ENCODE results near the gene NAB1.

The NAB1 gene

DNA sequence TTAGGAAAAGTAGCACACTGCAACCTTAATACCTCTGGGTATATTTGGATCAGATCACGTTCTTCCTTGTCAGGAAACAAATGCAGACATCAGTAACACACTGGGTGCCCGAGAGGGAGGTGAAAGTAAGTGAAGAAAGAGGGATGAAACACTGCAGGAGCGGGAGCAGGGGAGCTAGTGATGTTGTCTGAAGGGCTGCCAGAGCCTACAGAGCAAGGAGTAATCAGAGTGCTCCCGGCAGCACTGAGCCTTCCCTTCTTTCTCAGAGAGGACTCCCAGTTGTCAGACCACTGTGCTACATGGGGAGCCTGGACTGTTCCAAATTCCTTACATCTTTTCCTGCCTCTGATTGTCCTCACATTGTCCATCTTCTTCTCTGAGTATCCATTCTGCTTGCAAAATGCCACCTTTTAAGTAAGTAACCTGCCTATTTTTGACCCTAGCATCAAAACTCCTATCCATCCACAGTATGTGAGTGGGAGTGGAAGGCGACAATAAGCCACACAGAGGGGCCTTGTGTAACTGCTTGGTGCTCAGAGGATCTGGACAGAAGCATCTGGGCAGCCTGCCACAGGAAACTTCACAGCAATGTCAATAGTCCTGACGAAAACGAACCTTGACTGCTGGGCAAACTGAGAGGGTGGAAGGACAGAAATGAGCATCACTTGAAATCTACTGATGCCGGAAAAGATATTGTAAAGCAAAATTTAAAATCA lies 10.8 kb upstream of the NAB1 start:
- DNase-seq (ENCODE audit: low read depth) = no peak

DNA sequence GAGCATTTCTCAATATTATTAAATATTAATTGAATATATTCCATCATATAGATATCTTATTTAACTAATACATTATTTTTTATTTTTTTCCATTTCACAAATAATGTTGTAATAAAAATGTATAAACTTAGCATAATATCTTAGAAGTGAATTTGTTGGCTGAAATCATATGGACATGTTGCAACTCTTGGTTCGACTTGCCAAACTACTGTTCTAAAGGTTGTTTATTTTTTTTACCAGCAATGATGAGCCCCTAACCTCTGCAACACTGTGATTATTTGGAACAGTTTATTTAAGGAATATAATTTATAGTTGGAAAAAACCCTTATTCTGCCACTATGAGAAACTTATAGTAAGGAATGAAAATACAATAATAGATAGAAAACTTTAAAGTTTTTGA lies 8.8 kb upstream of the NAB1 start:
- no peak for DNase-seq (ENCODE audit: low read depth)

DNA sequence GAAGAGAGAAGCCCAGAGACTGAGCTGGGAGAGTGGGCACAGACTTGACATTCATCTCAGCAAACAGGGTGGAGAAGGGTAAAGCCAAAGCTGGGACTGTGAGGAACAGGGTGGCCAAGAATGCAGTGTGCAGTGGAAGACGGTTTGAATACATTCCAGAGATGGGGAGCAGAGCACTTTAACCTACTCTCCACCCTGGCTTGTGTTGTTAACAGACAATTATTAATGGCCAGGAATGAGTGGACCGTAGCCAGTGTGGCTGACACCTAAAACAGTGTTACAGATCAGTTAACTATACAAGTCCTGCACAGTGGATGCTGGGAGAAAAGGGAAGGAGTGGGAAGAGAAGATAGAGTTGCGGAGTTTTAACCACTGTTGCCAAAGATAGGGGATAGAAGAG lies 7.4 kb upstream of the NAB1 start:
- no peak for DNase-seq (ENCODE audit: low read depth)

DNA sequence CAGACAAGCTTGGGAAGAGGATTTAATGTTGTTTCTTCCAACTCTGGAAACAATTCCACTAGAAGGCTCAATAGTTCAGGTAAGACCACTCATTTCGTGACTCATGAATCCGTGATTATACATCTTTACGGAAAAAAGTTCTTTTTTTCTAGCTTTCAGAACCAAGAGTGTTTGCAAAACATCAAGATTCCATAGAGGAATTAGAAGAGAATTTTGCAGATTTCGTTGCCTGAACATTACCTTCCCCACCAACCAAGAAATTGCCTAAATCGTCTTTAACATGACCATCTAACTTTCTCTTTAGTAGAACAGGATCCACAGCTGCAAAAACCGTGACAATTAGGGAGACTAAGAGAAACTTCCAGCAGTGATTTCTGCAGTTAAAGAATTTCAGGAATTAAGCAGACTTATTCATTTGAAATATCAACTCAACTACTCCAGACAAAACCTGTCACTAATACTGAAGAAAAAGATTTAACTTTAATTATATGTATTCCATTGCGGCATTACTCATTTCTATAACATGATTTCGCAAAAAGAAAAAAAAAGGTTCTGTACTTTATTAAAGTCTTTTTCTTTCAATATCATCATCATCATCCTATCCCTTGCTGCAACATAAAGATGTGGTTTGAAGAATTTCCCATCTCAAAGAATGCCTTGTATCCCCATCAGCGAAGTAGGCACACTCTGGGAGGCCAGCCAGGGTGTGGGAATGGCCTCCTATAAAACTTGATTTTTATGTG lies 1.9 kb upstream of the NAB1 start:
- no peak for DNase-seq (ENCODE audit: low read depth)

DNA sequence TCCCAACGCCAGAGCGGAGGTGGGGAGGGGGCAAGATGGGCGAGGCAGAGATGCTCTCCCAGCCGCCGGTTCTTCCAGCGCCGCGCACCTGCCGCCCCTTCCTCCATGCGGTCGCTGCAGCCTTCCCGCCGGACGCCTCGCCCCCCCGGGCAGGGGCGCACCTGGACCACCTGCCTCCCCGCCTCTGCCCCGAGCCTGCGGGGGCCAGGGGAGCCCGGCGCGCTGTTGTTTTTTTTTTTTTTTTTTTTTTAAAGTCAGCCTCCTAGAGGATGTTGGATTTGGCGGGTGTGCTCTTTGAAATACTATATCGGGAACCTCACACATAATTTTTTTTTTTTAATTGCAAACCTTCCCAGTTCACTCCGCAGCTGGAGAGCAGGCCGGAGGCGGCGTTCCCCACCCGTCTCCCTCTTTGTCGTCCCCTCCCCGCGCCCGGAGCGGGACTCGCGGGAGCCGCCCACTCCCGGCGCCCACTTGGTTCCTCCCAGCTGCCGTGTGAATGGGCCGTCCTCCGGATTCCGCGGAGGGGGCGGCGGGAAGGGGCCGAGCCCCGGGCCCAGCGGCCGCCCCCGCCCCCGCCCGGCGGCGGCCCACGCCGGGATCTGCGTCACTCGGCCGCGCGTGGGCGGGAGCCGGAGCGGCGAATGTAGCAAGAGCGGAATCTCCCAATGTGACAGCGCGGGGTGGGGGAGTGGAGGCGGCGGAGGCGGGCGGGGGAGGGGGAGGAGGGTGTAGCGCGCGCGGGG lies 421 bp upstream of the NAB1 start:
- DNase-seq (ENCODE audit: low read depth) = peak; percentile 64

DNA sequence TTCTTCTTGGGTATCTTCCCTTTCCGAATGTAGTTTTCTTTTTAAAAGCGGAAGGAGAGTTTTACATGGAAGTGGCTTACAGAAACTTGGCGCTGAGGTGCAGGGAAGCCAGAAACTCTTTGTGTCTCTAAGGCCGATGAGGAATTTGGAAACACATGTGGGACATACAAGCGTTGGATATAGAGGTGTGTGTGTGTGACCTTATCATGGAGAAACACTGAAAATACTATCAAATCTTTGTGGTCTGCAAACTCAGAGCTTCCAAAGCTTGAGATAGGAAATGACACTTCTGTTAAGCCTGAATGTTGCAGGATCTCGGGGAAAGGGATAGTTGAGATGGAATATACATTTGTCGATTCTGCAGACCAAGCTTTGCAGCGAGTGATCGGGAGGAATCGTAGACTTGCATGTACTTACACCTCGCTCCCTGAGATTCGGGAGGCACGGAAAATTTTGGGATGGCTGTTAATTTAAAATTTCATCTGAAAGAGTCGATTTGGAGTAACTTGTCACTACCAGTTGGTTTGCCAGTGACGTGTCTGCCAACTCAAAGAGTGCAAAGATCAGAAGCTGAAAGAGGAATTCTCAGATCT lies 1.0 kb downstream of the NAB1 start:
- no peak for DNase-seq (ENCODE audit: low read depth)

DNA sequence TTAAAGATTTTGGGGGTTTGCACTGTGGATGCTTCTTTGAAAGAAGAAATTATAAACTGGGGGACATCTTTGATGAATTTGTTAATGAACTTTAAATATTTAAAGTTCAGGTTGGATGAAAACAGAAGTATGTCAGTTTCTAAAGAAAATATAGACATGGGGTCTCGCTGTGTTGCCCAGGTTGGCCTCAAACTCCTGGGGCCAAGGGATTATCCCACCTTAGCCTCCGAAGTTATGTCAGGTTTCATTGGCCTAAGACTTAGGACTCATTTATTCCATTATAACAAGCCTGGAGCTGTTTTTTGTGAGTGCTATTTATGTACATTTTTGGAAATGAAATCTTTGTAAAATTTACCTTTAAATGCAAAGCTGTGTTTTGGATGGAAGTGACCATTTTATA lies 2.5 kb downstream of the NAB1 start:
- DNase-seq (ENCODE audit: low read depth) = no peak

DNA sequence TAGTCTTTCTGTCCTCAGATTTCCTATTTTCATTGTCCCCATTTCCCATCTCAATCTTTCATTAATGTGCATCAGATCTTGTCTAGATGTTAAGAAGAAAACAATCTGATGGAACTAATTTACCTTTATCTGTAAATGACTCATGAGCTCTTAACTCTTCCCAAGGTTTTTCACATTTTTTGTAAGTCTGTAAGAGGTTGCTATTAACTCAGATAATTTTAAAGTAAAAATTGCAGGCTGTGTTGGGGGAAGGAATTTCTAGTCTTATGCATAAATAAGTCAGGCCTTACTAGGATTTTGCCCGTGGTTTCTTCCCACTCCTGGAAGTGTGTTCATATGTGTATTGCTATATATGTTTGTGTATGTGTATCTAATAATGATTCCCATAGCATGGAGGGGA lies 4.3 kb downstream of the NAB1 start:
- no peak for DNase-seq (ENCODE audit: low read depth)

DNA sequence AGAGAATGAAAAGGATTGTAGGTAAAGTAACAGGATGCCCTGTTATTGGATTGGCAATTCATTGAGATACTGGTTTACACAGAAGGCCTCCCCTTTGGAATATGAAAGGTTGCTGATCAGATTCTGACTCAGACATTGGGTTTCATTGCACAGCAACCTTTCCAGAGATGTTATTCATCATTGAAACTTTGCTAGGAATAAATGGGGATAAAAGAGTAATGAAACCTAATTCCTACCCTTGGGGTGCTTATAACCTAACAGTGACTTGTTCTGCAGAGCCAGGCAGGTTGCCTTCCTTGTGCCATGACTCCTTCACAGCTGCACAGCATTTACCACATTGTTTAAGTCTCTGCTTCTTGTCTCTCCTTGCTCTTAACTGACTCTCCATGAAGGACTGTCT lies 5.0 kb downstream of the NAB1 start:
- no peak for DNase-seq (ENCODE audit: low read depth)

DNA sequence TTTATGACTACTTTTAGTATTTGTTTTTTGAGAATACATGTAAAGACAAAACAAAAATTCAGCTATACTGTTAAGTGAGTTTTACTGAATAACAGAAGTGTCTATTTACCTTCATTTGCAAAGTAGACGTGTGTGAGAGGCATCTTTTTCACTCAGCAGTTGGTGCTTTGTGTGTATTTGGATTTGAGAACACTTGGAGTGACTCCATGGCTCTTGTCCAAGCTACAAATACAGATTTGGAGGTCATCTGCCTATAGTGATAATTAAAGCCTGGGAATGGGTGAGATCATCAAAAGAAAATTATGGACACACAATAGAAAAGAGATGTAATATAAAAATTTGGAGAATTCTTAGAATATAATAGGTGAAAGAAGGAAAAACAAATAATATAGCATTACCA lies 6.2 kb downstream of the NAB1 start:
- no peak for DNase-seq (ENCODE audit: low read depth)

DNA sequence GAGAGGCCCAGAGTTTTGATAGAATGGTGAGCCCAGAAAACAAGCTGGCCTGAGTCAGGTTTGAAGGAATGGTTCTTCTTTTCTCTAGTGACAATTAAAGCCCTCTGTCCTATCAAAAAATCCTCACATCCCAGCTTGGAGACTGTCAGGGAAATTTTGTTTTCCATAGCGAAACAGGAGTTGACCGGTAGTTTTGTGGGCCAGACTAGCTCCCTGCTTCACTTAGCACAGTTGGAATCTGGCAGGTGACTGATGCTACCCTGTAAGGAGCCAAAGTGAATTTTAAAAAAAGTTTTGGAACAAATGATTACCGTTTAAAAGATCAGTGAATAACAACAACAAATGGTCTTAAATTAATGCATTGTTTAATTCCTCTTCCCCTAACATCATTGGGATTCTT lies 6.7 kb downstream of the NAB1 start:
- no peak for DNase-seq (ENCODE audit: low read depth)

DNA sequence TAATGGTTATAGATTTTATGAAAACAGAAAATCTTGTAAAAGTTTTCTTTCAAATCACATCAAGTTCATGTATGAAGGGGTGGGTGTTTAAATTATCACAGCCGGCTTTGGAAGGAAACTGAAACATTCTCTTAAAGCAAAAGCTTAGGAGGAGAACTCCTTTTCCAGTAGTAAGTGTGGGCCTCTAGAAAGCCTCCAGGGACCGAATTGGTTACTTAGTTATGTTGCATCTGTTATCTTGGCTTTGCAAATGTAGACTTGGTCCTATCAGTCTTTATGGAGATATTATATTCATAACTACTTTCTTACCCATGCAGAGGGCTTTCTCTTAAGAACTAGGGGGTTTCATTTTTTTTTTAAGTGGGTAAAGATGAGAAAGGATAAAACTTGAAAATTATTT lies 7.4 kb downstream of the NAB1 start:
- DNase-seq (ENCODE audit: low read depth) = no peak

DNA sequence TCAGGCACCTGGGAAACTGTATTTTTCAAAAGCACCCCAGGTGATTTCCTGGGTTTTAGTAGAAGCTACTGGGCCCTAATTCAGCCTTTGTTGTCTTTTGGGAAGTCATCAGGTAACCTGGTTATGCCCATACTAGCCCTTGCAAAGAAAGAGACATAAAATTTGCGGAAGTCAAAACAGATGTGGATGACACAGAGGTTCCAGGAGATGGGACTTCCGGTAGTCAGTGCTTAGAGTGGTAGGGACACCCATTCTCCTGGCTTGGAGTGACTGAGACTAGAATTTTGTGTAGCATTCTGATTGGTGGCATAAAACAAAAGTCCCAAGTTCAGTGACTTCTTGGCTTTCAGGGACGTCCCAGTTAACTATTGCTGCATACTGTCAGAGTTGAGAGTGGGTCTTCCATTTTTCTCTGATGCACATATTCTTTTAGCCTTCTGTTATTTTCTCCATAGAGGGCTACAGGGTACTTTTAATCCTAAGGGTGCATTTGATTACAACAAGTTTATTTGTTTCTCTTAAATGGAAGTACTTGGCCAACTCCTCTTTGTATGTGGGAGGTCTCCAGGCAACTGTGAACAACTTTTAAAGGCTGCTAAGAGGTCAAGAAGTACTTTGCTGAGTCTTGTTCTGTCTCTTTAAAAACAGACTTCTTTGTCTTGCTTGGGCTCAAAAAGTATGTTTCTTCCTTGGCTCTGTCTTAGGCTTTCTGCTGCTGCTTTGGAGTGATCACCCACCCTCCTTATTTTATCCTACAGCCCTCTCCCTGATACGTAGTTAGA lies 8.8 kb downstream of the NAB1 start:
- DNase-seq (ENCODE audit: low read depth) = no peak

DNA sequence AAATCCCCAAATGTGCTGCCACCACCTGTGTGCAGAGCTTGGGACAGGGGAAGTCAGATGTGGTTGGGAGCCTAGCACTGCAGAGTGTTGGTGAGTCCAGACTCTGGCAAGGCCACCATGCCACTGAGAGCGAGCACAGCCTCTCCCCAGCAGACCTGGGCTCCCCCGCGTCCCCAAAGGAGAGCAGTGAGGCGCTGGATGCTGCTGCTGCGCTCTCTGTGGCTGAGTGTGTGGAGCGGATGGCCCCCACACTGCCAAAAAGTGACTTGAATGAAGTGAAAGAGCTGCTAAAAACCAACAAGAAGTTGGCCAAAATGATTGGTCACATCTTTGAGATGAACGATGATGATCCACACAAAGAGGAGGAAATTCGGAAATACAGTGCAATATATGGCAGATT lies 10.7 kb downstream of the NAB1 start:
- no peak for DNase-seq (ENCODE audit: low read depth)

DNA sequence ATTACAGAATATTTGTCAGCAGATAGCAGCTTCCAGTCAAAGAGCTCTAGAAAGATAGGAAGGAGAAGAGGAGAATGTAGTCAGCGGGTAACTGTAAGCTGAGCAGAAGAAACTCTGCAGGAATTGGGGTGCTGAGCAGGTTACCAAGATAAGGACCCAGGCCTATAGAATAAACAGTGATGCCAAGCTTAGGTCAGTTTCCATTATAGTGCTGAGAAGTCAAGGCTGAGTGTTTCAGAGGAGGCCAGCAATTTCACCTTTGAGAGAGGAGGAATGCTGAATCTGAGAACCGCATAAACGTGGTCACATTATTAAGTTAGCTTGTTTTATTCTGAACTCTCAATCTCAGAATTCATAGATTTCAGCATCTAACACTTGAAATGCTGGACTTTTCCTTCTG lies 13.9 kb downstream of the NAB1 start:
- DNase-seq (ENCODE audit: low read depth) = no peak

DNA sequence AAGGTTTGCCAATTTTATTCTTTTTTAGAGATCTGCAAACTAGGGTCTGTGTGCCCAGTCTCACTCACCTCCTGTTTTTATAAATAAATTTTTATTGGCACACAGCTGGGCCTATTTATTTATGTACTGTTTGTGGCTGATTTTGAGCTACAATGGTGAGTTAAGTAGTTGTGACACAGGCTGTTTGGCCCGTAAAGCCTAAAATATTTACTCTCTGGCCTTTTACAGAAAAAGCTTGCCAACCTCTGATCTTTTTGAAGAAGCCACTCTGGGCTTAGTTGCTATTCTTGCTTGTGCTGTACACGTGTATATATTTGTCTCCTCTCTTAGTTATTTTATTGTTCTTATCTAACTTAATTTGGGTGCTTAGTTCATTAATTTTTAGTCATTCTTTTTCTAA lies 14.5 kb downstream of the NAB1 start:
- DNase-seq (ENCODE audit: low read depth) = no peak

DNA sequence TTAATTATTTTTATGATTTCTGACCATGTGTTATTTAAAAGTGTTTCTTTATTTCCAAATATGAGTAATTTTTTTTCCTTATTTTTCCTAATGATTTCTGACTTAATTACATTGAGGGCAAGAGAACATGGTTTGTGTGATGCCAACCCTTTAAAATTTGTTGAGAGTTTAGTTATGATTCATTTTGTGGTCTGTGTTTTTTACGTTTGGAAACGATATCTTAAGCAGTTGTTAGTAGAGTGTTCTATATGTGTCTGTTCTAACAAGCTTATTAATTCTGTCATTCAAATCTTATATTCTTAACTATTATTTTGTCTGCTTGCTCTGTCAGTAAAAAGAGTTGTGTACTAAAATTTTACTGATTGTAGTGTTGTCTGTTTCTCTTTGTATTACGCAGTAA lies 15.0 kb downstream of the NAB1 start:
- no peak for DNase-seq (ENCODE audit: low read depth)

DNA sequence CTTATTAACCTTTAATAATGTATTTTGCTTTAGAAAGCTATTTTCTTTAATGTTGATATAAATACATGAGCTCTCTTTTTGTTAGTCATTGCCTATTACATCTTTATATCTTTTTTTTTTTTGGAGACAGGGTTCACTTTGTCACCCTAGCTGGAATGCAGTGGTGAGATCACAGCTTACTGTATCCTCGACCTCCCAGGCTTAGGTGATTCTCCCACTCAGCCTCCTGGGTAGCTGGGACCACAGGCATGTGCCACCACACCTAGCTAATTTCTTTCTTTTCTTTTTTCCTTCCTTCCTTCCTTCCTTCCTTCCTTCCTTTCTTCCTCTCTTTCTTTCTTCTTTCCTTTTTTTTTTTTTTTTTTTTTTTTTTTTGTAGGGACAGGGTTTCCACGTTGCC lies 15.4 kb downstream of the NAB1 start:
- no peak for DNase-seq (ENCODE audit: low read depth)

DNA sequence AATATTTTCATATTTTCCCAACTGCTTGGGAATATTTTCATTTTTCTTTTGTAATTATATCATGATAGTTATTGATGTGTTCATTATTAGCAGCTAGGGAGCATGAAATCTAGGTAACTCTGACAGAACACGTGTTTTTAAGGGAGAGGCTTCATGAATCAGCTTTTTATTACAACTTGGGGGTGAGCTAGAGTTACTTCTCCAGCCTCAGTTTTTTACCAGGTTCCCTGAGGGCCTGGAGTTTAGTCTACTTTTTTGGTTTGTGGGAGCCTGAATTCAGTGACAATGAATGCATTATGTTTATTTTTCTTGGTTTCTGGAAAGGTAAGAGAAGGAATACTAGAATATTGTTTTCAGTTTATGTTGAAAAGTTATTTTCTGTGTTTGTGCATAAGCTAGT lies 18.0 kb downstream of the NAB1 start:
- no peak for DNase-seq (ENCODE audit: low read depth)

DNA sequence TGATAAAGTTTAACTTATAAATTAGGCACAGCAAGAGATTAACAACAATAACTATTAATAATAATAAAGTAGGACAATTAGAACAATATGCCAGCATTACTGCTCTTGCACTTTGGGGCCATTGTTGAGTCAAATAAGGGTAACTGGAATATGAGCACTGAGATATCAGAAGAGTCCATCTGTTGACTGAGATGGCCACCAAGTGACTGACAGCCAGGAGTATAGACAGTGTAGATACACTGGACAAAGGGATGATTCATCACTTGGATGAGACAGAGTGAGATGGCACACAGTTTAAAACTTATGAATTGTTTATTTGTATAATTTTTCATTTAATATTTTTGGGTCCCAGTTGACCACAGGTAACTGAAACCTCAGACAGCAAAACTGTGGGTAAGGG lies 20.0 kb downstream of the NAB1 start:
- DNase-seq (ENCODE audit: low read depth) = no peak

DNA sequence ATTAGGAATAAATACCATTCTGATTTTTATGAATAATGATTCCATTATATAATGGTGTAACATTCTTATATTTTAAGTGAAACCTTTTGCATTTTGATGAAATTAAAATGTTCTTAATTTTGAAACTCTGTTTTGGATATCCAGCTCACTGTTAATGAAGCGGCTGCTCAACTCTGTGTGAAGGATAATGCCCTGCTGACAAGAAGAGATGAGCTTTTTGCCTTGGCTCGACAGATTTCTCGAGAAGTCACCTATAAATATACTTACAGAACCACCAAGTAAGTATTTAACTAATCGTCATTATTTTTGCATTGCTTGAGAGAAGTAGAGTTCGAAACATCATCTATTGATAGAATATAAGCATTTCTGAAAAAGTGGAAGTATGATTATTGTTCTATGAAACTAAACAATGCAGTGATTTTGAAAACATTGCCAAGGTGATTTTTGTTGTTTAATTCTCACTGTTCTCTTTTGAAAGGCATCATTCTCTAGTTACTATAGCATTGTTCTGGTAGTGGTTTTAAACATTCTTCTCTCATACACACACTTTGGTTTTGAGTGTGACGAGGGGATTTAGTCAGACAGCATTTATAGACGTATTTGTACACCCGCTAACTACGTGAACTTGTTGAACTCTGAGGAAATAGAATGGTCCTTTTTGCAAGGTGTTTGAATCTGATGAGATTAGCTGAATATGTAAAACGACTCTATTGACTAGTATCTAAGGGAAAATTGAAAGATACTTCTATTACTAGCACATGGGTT lies 21.5 kb downstream of the NAB1 start:
- no peak for DNase-seq (ENCODE audit: low read depth)

All from stimulated activated CD8-positive, alpha-beta memory T cell treated with anti-CD3 and anti-CD28 coated beads, Interleukin-15, amount 100 ng/mL, for 24 hours (primary cell).